ENCODE results near the gene ETV6.

DNA sequence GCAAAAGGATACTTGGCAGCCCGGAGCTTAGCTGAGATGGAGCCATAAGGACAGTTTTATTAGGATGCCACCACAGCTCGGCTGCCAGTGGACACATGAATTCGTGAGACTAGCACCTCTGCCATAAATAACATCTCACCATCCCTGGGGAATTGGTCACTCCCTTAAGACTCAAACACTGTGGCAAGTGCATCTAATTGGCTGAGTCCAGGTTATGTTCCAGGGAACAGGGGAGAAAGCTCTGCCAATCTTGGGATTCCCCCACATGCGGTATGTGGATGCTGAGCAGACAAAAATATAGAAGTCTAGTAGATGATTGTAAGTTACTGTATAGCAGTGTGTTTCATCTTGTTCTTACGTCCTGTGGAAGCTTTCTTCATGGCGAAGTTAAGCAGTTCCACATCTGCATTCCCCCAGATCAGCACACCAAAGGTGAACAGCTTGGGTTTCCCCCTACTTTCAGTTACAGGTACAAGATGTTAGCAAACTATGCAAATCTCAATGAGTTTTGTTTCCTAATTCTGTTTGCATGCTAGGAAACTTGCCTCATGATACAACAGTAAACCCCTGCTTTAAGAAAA is 131.1 kb downstream of the ETV6 start:
- TF ChIP-seq, protein P1, sequence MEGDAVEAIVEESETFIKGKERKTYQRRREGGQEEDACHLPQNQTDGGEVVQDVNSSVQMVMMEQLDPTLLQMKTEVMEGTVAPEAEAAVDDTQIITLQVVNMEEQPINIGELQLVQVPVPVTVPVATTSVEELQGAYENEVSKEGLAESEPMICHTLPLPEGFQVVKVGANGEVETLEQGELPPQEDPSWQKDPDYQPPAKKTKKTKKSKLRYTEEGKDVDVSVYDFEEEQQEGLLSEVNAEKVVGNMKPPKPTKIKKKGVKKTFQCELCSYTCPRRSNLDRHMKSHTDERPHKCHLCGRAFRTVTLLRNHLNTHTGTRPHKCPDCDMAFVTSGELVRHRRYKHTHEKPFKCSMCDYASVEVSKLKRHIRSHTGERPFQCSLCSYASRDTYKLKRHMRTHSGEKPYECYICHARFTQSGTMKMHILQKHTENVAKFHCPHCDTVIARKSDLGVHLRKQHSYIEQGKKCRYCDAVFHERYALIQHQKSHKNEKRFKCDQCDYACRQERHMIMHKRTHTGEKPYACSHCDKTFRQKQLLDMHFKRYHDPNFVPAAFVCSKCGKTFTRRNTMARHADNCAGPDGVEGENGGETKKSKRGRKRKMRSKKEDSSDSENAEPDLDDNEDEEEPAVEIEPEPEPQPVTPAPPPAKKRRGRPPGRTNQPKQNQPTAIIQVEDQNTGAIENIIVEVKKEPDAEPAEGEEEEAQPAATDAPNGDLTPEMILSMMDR (IDR thresholded peaks at IDR 0.05): no peak
- no peak for TF ChIP-seq POLR2A (IDR thresholded peaks at IDR 0.05)

Measured in right lobe of liver (tissue), 4 donors.